Amniotic stem cell (primary cell): ENCODE results near the gene ESPNL.
"Not testable (repeated sequence)": the region's sequence is repeated elsewhere in the genome, so short reads cannot be mapped to it uniquely, and the experiment has no call there.

Source experiments
- DNase-seq: peaks from one replicate; lab custom pipeline; 2025; lab: John Stamatoyannopoulos, UW

The ESPNL gene

GRCh38 chr2:238100049-238100820 is at the start of gene ESPNL:
Gene ESPNL (plus strand): TSS chr2:238100340. CDS start chr2:238100420, 80 bp downstream.
- no peak for DNase-seq

DNA sequence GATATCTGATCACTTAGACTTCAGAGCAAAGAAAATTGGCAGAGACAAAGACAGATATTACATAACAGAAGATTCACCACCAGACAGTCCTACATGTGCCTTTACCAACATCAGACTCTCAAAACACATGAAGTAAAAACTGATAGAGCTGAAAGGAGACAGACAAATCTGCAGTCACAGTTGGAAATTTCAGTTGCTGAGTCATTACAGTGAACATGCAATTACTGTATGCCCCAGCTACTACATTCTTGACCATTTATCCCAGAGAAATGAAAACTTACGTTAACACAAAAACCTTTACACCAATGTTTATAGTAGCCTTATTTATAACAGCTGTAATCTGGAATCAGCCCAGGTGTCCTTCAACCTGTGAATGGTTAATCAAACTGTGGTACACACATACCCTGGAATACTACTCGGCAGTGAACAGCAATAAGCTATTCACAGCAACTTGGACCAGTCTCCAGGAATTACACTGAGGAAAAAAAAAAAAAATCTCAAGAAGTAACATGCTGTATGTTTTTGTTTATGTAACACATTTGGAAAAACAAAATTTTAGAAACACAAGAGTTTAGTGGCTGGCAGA is 46.9 kb upstream of the ESPNL start:
- no peak for DNase-seq

- no peak for DNase-seq
Observed at GRCh38 chr2:238055841-238056240, 44.3 kb upstream of the ESPNL start.

DNA sequence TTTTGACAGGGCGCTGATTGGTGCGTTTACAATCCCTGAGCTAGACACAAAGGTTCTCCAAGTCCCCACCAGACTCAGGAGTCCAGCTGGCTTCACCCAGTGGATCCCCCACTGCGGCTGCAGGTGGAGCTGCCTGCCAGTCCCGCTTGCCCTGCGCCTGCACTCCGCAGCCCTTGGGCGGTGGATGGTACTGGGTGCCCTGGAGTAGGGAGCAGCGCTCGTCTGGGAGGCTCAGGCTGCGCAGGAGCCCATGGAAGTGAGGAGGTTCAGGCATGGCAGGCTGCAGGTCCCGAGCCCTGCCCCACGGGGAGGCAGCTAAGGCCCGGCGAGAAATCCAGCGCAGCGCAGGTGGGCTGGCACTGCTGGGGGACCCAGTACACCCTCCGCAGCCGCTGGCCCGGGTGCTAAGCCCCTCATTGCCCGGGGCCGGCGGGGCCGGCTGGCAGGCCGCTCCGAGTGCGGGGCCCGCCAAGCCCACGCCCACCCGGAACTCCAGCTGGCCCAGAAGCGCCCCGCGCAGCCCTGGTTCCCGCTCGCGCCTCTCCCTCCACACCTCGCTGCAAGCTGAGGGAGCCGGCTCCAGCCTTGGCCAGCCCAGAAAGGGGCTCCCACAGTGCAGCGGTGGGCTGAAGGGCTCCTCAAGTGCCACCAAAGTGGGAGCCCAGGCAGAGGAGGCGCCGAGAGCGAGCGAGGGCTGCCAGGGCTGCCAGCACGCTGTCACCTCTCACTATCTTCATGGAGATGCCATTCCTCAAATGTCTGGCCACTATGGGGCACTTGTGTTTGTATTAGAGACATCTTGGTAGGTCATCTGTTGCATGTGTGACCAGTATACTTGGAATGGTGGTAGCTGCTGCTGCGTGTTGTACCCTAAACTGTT is 42.2 kb upstream of the ESPNL start:
- DNase-seq: not testable (repeated sequence)

- no peak for DNase-seq
Observed at GRCh38 chr2:238059505-238059904, 40.6 kb upstream of the ESPNL start.

GRCh38 chr2:238060096-238060541 is 40.0 kb upstream of the ESPNL start:
- no peak for DNase-seq

DNA sequence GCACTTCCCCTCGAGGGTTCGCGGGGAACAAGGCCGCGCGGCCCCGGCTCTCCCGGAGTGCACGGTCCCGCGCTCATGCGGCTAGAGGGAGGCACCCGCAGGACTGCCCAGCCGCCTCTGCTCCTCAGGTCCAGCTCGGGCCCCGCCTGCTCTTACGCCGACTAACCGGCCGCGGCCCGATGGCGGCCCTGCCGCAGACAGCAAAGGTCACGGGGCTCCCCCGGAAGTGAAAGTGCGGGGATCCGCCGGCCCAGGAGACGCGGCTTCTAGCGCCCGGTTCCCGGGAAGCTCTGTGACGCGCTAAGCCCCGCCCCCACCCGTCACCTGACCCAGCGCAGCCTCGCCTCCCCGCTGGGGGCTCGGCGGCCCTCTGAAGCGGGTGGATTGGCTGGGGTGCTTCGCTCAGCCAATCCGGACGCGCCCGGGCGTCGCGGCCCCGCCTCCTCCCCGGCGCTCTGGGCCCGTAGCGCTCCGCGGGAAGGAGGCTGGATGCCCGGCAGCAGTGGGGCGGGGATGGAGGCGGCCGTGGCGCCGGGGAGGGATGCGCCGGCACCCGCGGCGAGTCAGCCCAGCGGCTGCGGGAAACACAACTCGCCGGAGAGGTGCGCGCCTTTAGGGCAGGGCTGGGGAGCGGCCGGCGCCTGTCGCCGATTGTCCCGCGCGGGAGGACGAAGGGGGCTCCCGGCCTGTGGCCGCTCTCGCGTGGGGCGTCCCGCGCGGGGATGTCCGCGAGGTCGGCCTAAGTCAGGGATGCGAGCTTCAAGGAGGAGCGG is 39.4 kb upstream of the ESPNL start, which contains the start of gene SCLY:
SCLY (plus strand) TSS at position 460 of the 773 bp plus-strand sequence; CDS start at position 514, 54 bp downstream.
- peak; percentile 95 for DNase-seq

DNA sequence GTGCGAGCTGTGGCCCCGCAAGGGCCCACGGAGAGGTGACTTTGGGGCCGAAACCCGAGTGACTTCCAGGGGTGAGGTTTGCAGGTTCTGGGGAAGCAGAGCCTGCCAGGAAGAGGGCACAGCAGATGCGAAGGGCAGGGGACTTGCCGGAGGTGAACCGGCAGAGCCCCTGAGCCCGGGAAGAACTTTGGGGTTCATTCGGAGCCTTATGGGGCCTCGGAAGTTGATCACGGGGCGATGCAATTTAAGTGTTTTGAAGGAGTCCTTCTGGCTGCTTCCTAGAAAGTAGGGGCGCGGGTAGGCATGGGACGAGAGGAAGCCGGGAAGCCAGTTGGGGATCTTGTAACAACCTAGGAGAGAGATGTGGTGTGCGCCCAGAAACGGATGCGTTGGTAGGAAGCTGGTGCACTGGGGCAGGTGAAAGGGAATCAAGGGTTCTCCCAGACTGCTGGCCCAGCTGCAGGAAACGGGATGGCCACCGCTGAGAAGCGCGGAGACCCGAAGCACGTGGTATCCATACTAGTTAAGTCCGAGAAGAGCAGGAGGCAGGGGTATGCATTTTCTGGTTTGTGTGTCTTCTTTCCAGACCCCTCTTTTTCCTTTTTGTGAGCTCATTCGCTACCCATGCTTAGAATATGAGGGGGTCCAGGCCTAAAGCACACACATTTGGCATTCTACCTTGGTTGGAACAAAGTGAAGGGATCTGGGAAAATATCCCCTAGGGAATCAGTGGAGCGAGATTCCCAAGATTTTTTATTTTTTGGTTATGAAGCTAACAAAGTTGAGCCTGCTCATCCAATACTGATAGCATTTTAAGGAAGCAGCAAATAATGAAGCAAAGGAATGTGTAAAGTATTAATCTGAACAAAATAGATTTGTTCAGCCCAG is 38.6 kb upstream of the ESPNL start:
- no peak for DNase-seq

DNA sequence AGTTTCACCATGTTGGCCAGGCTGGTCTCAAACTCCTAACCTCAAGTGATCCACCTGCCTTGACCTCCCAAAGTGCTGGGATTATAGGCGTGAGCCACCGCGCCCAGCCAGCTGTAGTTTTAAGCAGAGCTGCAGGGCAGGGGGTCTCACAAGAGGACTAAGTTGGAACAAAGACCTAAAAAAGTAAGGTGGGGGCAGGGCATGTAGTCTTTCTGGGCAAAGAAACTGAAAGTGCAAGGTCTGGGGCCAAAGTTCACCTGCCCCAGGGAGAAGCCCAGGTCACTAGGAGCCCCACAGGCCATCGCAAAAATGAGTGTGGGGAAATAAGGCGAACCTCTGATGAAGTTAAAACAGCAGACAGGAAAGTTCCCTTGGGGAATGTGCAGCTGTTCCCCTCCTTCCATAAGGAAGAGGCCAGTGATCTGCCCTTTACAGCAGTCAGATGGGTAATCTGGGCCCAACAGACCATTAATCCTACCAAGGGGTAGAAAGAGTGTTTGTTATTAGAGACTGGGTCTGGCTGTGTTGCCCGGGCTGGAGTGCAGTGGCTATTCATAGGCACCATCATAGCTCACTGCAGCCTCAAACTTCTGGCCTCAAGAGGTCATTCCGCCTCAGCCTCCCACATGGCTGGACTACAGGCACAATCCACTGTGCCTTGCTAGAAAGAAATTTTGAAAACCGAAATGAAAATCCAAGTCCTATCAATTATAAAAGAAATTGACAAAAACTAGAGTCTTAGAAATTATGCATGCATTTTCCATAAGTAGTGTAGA is 36.5 kb upstream of the ESPNL start:
- no peak for DNase-seq

DNA sequence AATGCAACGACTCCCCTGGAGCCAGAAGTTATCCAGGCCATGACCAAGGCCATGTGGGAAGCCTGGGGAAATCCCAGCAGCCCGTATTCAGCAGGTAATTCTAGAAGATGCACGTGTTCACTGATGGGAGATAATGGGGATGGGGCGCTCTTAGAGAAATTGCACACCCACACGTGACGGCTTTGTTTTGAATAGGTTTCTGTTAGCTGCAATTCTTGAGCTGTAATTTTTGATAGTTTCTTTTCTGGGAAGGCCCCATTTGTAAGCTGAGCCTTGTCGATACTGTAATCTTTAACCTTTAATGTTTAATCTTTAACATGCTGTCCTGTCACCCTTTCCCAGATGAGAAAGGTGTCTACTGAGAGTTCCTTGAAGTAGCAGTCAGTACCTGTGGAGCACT is 35.8 kb upstream of the ESPNL start:
- DNase-seq: no peak

DNA sequence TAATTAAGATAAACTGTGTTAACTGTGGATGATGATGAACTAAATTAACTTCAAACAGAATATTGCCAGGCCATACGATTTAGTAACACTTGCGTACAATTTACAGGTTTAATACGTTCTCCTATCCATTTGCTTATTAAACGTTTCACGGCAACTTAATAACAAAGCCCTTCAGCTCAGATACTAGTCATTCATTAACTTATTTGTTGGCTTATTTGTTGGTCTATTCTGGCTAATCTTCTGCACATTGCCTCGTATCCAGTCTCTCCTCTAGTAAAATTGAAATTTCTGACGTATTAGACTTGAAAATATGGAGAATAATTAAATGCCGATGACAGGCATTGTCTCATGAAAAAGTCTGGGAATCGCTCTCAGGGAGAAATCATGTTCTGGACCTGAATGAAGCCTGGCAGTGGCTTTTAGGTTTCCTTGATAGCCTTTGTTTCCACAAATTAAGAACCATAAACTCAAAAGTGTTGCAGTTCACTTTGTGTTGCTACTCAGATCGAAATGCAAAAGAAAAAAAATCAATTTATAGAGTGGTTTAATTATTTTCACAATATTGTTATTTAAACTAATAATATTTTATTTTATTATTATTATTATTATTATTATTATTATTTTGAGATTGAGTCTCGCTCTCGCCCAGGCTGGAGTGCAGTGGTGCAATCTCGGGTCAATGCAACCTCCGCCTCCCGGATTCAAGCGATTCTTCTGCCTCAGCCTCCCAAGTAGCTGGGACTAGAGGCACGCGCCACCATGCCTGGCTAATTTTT is 34.9 kb upstream of the ESPNL start:
- no peak for DNase-seq

DNA sequence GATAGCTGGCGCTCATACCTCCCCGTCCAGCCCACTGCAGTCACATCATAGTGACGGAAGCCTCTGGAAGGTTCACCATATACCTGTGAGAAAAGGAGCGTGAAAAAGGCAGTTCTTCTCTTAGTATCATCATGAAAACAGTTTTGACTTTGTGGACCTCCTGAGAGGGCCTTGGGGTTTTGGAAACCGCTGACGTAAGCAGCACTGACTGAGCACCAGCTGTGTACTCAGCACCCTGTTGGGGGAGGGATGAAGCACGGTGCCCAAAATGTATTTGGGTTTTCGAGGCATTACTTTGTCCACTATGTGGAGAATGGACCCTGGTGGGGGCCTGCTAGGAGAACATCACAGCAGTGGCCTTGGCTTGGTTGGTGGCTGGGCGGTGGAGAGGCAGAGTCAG is 33.9 kb upstream of the ESPNL start:
- no peak for DNase-seq

DNA sequence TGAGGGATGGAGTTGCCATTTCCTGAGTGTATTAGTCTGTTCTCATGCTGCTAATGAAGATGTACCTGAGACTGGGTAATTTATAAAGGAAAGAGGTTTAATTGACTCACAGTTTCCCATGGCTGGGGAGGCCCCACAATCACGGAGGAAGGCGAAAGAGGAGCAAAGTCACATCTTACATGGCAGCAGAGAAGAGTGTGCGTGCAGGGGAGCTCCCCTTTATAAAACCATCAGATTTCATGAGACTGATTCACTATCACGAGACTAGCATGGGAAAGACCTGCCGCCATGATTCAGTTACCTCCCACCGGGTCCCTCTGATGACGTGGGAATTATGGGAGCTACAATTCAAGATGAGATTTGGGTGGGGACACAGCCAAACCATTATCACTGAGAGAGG is 33.4 kb upstream of the ESPNL start:
- DNase-seq: not testable (repeated sequence)

DNA sequence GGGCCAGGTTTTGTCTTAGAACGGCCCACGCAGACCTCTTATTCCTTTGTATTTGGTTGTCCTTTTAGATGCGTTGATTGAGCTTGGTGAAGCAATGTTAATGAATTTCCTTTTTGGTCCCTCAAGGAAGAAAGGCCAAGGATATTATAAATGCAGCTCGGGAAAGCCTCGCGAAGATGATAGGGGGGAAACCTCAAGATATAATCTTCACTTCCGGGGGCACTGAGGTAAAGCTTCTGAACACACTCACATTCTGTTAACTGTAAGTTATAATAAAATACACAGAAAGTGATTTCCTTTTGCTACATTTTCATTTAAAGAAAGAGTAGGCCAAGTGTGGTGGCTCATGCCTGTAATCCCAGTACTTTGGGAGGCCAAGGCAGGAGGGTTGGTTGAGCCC is 32.2 kb upstream of the ESPNL start:
- no peak for DNase-seq

GRCh38 chr2:238069021-238069709 is 31.0 kb upstream of the ESPNL start:
- DNase-seq: no peak

DNA sequence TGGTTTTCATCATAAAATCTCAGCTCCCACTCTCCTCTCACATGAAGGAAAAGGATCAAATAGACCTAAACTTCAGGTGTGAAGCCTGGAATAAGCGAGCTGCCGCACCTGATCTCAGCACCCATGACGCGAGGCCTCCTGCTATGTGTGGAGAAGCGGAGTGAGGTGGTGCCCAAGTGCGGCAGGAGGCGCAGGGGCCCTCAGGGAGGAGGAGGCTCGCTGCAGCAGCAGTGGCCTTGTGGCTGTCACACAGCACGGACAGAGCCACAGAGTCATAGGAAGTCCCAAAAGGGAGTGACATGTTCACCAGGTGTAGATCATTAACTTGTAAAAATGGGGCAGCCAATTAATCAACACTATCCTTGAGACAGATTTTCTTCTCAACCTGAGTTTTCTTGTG is 30.3 kb upstream of the ESPNL start:
- no peak for DNase-seq

DNA sequence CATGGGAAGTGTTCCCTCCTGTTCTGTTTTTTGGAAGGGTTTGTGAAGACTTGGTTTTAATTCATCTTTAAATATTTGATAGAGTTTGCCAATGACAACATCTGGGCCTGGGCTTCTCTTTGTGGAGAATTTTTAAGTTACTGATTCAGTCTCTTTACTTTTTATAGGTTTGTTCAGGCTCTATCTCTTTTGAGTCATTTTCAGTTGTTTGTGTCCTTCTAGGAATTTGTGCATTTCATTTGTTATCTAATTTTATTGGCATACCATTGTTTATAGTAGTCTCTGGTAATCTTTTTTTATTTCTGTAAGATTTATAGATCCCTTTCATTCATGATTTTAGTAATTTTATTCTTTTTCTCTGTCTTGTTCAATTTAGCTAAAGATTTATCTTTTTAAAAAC is 24.7 kb upstream of the ESPNL start:
- no peak for DNase-seq

DNA sequence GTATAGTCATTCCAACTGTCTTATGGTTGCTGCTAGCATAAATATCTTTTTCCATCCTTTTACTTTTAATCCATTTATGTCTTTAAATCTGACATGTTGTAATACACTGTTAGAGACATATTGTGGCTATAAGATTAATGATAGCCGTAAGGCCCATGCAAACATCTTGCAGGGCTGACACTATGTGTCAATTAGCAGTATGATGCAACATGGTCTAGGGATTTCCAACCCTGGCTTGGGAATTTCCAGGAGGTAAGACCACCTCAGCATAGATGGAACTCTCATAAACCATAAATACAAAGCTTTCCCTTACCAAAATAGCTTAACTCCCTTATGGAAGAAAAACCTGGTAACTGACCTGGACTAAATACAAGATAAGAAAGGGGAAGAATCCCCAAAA is 22.8 kb upstream of the ESPNL start:
- DNase-seq: no peak

GRCh38 chr2:238079874-238080327 is 20.2 kb upstream of the ESPNL start:
- DNase-seq: no peak
